Endothelial cell of umbilical vein (primary cell): ENCODE data around the gene OLFML2A. TPM values are rescaled to one million over a fixed set of nuclear protein-coding genes. Genes with fewer than 3 reads are reported as not detected.

ENCODE experiments used
- BruUV-seq: library from RNA; stranded (reverse); fragments of 400-500 nt; replicated peaks from 2 replicates; lab custom pipeline; 2021; lab: Mats Ljungman, UMichigan
- CTCF ChIA-PET: fragments of 300-600, 350-600 bp; sonication (Branson Sonifier 250); formaldehyde crosslinking; loops from one replicate; lab custom pipeline; 2021; ENCODE audit warnings: antibody characterized with exemption, inconsistent platforms; lab: Charles Lee
- POLR2A ChIA-PET: fragments of 300-600, 350-600 bp; sonication (Branson Sonifier 250); formaldehyde crosslinking; loops from one replicate; lab custom pipeline; 2021; ENCODE audit warnings: antibody characterized with exemption, inconsistent platforms; lab: Charles Lee
- DNase-seq: peaks from one replicate; pipeline ENCODE4 v3.0.0-alpha.2; 2011; ENCODE audit warnings: low read depth, low spot score
- FAIRE-seq: peaks from 2 replicates; lab custom pipeline; 2011; peaks lifted over from hg19 to GRCh38; lab: Jason Lieb, UNC
- H2AFZ ChIP-seq: 2 replicates; pipeline ENCODE4 v1.6.0; 2012; ENCODE audit warnings: low read depth, low read length, control low read depth, inconsistent platforms
- H3K27ac ChIP-seq: 2 replicates; pipeline ENCODE4 v1.5.1; 2011; ENCODE audit warnings: low read depth, mild to moderate bottlenecking, control low read depth, low read length, moderate library complexity; ENCODE audit not compliant: insufficient read depth
- H3K27me3 ChIP-seq, 2 experiments: 2 replicates each; pipeline versions ENCODE4 v1.6.0 to v1.6.1; 2011; ENCODE audit warnings: low read length in 2 of 2, mixed read lengths in 1 of 2; ENCODE audit not compliant: control insufficient read depth in 2 of 2, insufficient read depth in 2 of 2
- H3K36me3 ChIP-seq, 2 experiments: 2 replicates in 1 of 2; 3 replicates in 1 of 2; pipeline ENCODE4 v1.5.1; 2011; ENCODE audit warnings: low read length in 2 of 2, mild to moderate bottlenecking in 1 of 2, moderate library complexity in 1 of 2; ENCODE audit not compliant: control insufficient read depth in 2 of 2, insufficient read depth in 2 of 2; ENCODE audit errors: extremely low read depth in 1 of 2
- H3K4me1 ChIP-seq: 3 replicates; pipeline ENCODE4 v1.5.1; 2011; ENCODE audit warnings: mild to moderate bottlenecking, low read length; ENCODE audit not compliant: control insufficient read depth, insufficient read depth; ENCODE audit errors: extremely low read depth
- H3K4me2 ChIP-seq: 2 replicates; pipeline ENCODE4 v1.6.1; 2011; ENCODE audit warnings: low read length, control low read depth, mixed read lengths; ENCODE audit not compliant: insufficient read depth
- H3K4me3 ChIP-seq, 3 experiments: fragments of 200-600 bp in 1 of 3; sonication (generic), shearing (Covaris generic) in 1 of 3; replicated peaks in 1 of 3; 2 replicates each; pipeline ENCODE4 v1.5.1; 2011 to 2016; ENCODE audit warnings: control low read depth in 3 of 3, low read length in 3 of 3, mild to moderate bottlenecking in 2 of 3, inconsistent platforms in 1 of 3, low read depth in 1 of 3, moderate library complexity in 1 of 3; ENCODE audit not compliant: insufficient read depth in 1 of 3
- H3K79me2 ChIP-seq: 2 replicates; pipeline ENCODE4 v1.6.0; 2012; ENCODE audit warnings: low read length, inconsistent platforms; ENCODE audit not compliant: control insufficient read depth, insufficient read depth
- H3K9ac ChIP-seq: replicated peaks from 2 replicates; pipeline ENCODE3; 2011; ENCODE audit warnings: low read length, control low read depth; ENCODE audit not compliant: insufficient read depth; ENCODE audit errors: extremely low read depth
- H3K9me1 ChIP-seq: replicated peaks from 3 replicates; pipeline ENCODE4 v1.6.0; 2011; ENCODE audit warnings: mild to moderate bottlenecking, low read length; ENCODE audit not compliant: control insufficient read depth, insufficient read depth; ENCODE audit errors: extremely low read depth
- H3K9me3 ChIP-seq: replicated peaks from 2 replicates; pipeline ENCODE4 v1.5.1; 2012; ENCODE audit warnings: low read length, inconsistent platforms; ENCODE audit not compliant: control insufficient read depth, insufficient read depth
- H4K20me1 ChIP-seq: replicated peaks from 2 replicates; pipeline ENCODE3; 2011; ENCODE audit warnings: mild to moderate bottlenecking, low read length; ENCODE audit not compliant: control insufficient read depth, insufficient read depth; ENCODE audit errors: extremely low read depth
- CTCF ChIP-seq, 2 donors: IDR thresholded peaks; 1 replicate in 1 of 2; 2 replicates in 1 of 2; pipeline ENCODE4 v1.5.1; 2011; ENCODE audit warnings: low read length in 2 of 2, mild to moderate bottlenecking in 2 of 2, moderate library complexity in 2 of 2, control low read depth in 1 of 2, inconsistent platforms in 1 of 2, low read depth in 1 of 2; ENCODE audit not compliant: insufficient read depth in 1 of 2; ENCODE audit errors: extremely low read depth in 1 of 2
- EZH2 ChIP-seq: IDR thresholded peaks from 2 replicates; pipeline ENCODE4 v1.6.1; 2012; ENCODE audit warnings: borderline replicate concordance, low read depth, mild to moderate bottlenecking, moderate library complexity, low read length, inconsistent platforms; ENCODE audit not compliant: severe bottlenecking
- FOS ChIP-seq: IDR thresholded peaks from 2 replicates; pipeline ENCODE4 v1.6.1; 2011; ENCODE audit warnings: mild to moderate bottlenecking, low read length, moderate library complexity, borderline replicate concordance; ENCODE audit not compliant: insufficient read depth
- GATA2 ChIP-seq: IDR thresholded peaks from 2 replicates; pipeline ENCODE4 v1.7.0; 2011; ENCODE audit warnings: low read depth, mild to moderate bottlenecking, moderate library complexity, mixed read lengths, low read length; ENCODE audit not compliant: insufficient read length, insufficient read depth
- JUN ChIP-seq: IDR thresholded peaks from 2 replicates; pipeline ENCODE4 v1.6.1; 2011; ENCODE audit warnings: borderline replicate concordance, low read depth; ENCODE audit not compliant: insufficient read length, insufficient read depth
- MAX ChIP-seq: IDR thresholded peaks from 2 replicates; pipeline ENCODE4 v1.6.1; 2011; ENCODE audit not compliant: insufficient read depth, insufficient read length
- MYC ChIP-seq: IDR thresholded peaks from one replicate; pipeline ENCODE4 v1.6.1; 2011; ENCODE audit warnings: mild to moderate bottlenecking, low read depth, low read length
- POLR2A ChIP-seq: IDR thresholded peaks from 2 replicates; pipeline ENCODE4 v1.6.1; 2012; ENCODE audit warnings: low read depth, mild to moderate bottlenecking, control low read depth, low read length
- POLR2AphosphoS5 ChIP-seq: IDR thresholded peaks from 2 replicates; pipeline ENCODE4 v1.6.1; 2012; ENCODE audit warnings: low read depth, mild to moderate bottlenecking, control low read depth, low read length, moderate library complexity; ENCODE audit not compliant: insufficient read depth
- dilution Hi-C: fragments of 300-500 bp; cut with MboI; formaldehyde crosslinking; loops from one replicate; pipeline ENCODE4 v1.15.0; 2019; ENCODE audit warnings: low sequenced_read_pairs; ENCODE audit not compliant: extremely low pct_ligation_motif_present
- intact Hi-C: fragments of 100-400 bp; cut with micrococcal nuclease; formaldehyde crosslinking; loops from one replicate; pipeline ENCODE4 v1.10.0; 2022
- polyA plus RNA-seq, 4 experiments: library from polyadenylated mRNA; depleted of rRNA in 3 of 4; stranded (reverse) in 3 of 4; unstranded in 1 of 4; fragments of >200 nt; gene quantifications; 2 replicates each; pipeline versions ENCODE4 v1.2.1 to v1.2.3, GENCODE V29; 2011 to 2012; ENCODE audit warnings: missing spikeins in 1 of 4
- total RNA-seq: library from RNA; stranded (reverse); gene quantifications from 2 replicates; pipeline ENCODE4 v1.2.3, GENCODE V29; 2021

OLFML2A gene
- total and polyA plus RNA-seq, 2 donors (not counting 3 experiments of a cell fraction or from before 2014, with no cell fraction given): 0.92 to 1.1 TPM

- H4K20me1 ChIP-seq: no peaks in the 10 kb centered on the region
- FAIRE-seq: no peak
- no peaks in the 10 kb centered on the region for H3K4me1 ChIP-seq
- no TSS peak for BruUV-seq
- no peaks in the 10 kb centered on the region for H3K9me1 ChIP-seq
- H3K27ac ChIP-seq: no peak overlapping the region
- H3K9me3 ChIP-seq: no peaks in the 10 kb centered on the region
- no peak overlapping the region for H3K9ac ChIP-seq
- dilution Hi-C loops (no loop called here), intact Hi-C loops (loop anchor here (1.0 kb wide), 1 partner anchor 44 kb away; the partner anchor contains the start of gene OLFML2A)
- ChIA-PET POLR2A (no interaction called here), CTCF (no interaction called here)
- TF ChIP-seq EZH2 (no peak), POLR2A (no peak), GATA2 (no peak), JUN (no peak), MAX (no peak), MYC (no peak), CTCF (IDR thresholded peaks at IDR 0.05; ENCODE audit: extremely low read depth in 1 of 2, insufficient read depth in 1 of 2, low read depth in 1 of 2, low read length in 2 of 2) (no peak), POLR2AphosphoS5 (no peak), FOS (no peak)
- no peak overlapping the region for H3K4me2 ChIP-seq
- no peak overlapping the region for H3K4me3 ChIP-seq
- no peaks in the 10 kb centered on the region for H3K27me3 ChIP-seq
- H3K36me3 ChIP-seq: no peaks in the 10 kb centered on the region
- H3K79me2 ChIP-seq: no peaks in the 10 kb centered on the region
- DNase-seq: no peak
- no peak overlapping the region for H2AFZ ChIP-seq
Observed at GRCh38 chr9:124820698-124821623, 44.0 kb downstream of the OLFML2A start.
